GM13976 (cell line): ENCODE measurements around the gene CACNB3.
"Not testable (repeated sequence)": the region's sequence is repeated elsewhere in the genome, so short reads cannot be mapped to it uniquely, and the experiment has no call there.

Source experiments
- DNase-seq: peaks from one replicate; pipeline ENCODE4 v3.0.0; 2012; ENCODE audit warnings: low spot score
- in situ Hi-C: fragments of 300-500 bp; cut with MboI; formaldehyde crosslinking; loops from one replicate; pipeline ENCODE4 v1.12.0; 2022; ENCODE audit warnings: low sequenced_read_pairs, mixed read lengths, inconsistent platforms; ENCODE audit not compliant: unreplicated experiment
- TF ChIP-seq, protein P1 (sequence below): IDR thresholded peaks from 2 replicates; pipeline ENCODE4 v1.5.1; 2012; ENCODE audit warnings: borderline replicate concordance, mild to moderate bottlenecking; ENCODE audit not compliant: insufficient read depth; ENCODE audit errors: extremely low read depth, missing control alignments, control extremely low read depth

Gene CACNB3

DNA sequence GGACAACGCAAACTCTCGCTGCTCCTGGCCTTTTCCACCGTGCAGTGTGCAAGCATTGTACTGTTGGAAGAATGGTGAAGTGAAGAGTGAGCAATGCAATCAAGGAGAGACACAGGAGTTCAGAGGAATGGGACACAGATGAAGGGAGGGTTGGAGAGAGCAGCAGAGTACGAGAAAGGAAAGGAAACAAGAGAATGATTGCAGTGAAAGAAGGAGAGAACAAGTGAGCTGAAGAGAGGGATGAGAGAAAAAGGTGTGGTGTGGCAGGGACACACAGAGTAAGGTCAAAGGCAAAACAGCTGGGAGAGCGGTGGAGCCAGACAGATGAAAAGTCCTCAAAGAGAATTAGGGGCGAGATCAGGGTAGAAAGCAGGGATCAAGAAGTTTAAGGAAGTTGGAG is 13.0 kb downstream of the CACNB3 start:
- DNase-seq, result no peak
- in situ Hi-C loops, result no loop called here
- TF ChIP-seq, protein P1, sequence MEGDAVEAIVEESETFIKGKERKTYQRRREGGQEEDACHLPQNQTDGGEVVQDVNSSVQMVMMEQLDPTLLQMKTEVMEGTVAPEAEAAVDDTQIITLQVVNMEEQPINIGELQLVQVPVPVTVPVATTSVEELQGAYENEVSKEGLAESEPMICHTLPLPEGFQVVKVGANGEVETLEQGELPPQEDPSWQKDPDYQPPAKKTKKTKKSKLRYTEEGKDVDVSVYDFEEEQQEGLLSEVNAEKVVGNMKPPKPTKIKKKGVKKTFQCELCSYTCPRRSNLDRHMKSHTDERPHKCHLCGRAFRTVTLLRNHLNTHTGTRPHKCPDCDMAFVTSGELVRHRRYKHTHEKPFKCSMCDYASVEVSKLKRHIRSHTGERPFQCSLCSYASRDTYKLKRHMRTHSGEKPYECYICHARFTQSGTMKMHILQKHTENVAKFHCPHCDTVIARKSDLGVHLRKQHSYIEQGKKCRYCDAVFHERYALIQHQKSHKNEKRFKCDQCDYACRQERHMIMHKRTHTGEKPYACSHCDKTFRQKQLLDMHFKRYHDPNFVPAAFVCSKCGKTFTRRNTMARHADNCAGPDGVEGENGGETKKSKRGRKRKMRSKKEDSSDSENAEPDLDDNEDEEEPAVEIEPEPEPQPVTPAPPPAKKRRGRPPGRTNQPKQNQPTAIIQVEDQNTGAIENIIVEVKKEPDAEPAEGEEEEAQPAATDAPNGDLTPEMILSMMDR, result no peak

DNA sequence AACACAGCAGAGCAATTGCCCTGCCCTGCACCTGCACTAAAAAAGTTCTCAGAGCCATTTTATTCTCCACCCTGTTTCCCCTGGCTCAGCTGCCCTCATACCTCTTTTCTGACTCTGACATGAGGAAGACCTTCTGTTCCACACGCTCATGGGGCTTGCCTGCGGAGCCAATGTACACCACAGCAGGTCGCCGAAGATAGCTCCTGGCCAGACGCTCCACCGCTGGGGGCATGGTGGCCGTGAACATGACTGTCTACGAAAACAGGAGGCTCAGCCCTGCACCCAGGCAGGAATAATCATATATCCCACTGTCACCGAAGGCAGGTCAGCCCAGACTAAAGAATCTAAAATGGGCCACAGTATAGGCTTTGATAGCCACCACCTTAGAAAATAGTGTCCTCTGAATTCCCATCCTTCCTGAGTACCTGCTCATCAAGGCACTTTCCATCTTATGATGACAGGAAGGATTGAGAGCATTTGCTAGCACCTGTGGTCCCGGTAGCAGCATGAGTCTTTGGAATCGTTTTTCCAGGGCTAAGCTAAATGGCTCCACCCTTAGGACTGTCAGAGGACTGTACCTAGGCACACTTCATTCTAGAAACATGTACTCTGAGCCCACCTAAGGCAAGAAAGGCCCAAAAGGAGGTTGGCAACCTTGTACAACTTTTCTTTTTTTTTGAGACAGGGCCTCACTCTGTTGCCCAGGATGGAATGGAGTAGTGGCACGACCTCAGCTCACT is 14.2 kb downstream of the CACNB3 start:
- in situ Hi-C loops, result no loop called here
- DNase-seq, result no peak
- TF ChIP-seq, protein P1, result no peak

DNA sequence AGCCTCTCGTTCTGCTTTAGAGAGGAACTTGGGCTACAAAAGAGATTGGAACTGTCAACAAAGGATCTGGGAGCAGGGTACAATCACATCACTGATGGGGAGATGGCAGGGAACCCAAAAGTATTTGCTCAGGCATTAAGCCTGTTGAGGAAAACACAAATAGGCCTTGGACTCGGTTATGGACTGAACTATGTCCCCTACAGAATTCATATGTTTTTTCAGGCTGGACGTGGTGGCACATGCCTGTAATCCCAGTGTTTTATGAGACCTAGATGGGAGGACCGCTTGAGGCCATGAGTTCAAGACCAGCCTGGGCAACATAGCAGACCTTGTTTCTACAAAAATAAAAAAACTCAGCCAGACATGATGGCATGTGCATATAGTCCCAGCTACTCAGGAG is 19.8 kb downstream of the CACNB3 start:
- TF ChIP-seq, protein P1, result no peak
- in situ Hi-C loops, result no loop called here

DNA sequence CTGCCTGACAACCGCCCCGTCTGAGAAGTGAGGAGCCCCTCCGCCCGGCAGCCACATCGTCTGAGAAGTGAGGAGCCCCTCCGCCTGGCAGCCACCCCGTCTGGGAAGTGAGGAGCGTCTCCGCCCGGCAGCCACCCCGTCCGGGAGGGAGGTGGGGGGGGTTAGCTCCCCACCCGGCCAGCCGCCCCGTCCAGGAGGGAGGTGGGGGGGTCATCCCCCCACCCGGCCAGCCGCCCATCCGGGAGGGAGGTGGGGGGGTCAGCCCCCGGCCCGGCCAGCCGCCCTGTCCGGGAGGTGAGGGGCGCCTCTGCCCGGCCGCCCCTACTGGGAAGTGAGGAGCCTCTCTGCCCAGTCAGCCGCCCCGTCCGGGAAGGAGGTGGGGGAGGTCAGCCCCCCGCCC is 23.7 kb downstream of the CACNB3 start:
- in situ Hi-C loops, DNase-seq: not testable (repeated sequence)

More for the DNA sequence above, 19.8 kb downstream of the CACNB3 start:
- DNase-seq, result no peak

DNA sequence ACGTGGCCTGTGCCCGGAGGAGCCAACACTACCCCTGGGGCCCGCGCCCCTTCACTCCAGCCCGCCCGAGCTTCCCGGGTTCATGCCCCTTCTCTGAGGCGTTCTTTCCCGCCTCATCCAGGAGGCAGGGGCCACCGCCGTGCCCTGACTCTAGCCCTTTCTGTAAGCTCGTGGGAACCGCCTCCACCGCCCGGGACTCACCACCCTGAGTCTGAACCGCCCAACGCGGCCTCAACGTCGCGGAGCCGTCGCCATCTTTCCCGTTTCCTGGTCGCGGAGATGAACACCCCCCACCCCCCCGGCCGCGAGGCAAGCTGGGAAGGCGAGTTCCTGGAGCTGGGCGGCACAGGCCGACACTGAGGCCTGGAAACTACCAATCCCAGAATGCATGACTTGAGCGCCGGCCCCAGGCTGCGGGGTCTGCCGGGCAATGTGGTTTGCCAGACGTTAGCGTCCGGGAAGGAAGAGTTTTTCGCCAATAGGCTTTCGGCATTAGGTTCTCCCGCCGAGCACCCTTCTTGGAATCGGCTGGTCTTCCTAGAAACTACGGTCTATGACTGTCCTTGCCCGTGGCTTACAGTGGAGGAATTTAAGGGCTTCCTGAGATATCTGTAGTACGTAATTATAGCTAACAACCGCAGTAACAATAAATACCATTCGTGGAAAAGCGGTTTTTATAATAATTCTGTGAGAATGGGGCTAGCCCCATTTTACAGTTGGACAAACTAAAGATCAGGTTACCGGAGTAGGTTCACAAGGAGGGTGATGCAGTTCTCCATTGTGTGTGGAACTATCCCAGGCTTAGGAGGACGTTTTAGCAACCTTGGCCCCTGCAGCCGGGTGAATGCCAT is 33.8 kb downstream of the CACNB3 start, which contains the start of gene DDX23:
TSS of gene DDX23 (minus strand) at position 281 of the 851 bp plus-strand sequence. CDS start 6,381 bp downstream, outside the sequence.
- peak; percentile 97 for DNase-seq
- in situ Hi-C loops, result no loop called here
- TF ChIP-seq, protein P1, result no peak

DNA sequence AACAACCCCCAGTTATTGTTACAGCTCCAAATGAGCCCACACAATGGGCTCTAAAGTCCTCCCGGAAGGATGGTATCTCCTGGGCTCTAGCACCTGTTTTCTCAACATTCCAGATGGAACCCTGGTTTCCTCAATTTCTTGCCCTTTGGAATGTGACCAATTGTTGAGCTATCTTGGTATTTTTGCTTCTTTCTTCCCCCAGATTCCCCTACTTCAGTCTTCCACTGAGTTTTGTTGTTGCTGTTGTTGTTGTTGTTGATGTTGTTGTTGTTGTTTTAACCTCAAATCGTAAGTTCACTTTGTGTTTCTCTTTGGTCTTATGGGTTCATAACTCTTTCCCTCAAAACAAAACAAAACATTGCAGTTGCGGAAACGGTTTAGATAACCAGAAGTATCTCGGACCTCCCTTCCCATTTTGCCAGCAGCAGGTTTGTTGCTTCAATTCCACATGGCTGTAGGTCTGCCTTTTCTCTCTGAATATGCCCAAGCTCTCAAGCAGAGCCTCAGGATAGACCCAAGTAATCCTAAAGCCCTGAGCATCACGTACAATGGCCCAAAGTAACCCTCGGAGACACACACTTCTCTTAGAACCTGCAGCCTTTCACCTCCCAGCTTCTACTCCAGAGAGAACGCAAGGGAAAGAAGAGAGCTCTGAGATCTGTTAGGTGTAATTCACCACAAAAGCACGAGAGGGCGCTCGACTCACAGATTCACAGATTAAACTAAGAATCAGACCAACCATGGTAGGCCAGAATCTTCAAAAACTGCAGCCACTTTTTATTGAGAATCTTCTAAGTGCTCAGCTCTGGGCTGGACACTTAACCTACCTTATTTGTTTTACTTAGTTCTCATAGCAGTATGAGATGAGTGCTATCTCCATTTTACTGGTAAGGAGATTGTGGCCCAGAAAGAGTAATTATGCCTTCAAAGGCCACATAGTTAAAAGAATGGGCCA is 34.7 kb downstream of the CACNB3 start:
- DNase-seq, result peak; percentile 81
- TF ChIP-seq, protein P1, result peak; percentile 80
- in situ Hi-C loops, result no loop called here
